Trophoblast cell (in vitro differentiated cells and primary cell): ENCODE data around the gene C3orf33.

ENCODE experiments used
- DNase-seq, 2 donors: peaks; one replicate each; pipeline ENCODE4 v3.0.0-alpha.2; 2016
- H2AFZ ChIP-seq: 2 replicates; pipeline ENCODE4 v1.6.1; 2013; ENCODE audit warnings: low read length, moderate library complexity, mild to moderate bottlenecking; ENCODE audit not compliant: insufficient read depth, poor library complexity
- H2AK5ac ChIP-seq: 2 replicates; pipeline ENCODE4 v1.6.1; 2013; ENCODE audit warnings: mild to moderate bottlenecking, low read length
- H2BK120ac ChIP-seq: 2 replicates; pipeline ENCODE4 v1.6.1; 2013; ENCODE audit warnings: low read length, mild to moderate bottlenecking, moderate library complexity; ENCODE audit not compliant: insufficient read depth, poor library complexity
- H2BK12ac ChIP-seq: 2 replicates; pipeline ENCODE4 v1.6.1; 2013; ENCODE audit warnings: mild to moderate bottlenecking, low read length, moderate library complexity
- H2BK5ac ChIP-seq: 2 replicates; pipeline ENCODE4 v1.6.1; 2013; ENCODE audit warnings: low read length, low read depth, moderate library complexity, mild to moderate bottlenecking; ENCODE audit not compliant: poor library complexity
- H3K14ac ChIP-seq: 2 replicates; pipeline ENCODE4 v1.6.1; 2013; ENCODE audit warnings: mild to moderate bottlenecking, low read length
- H3K18ac ChIP-seq: 2 replicates; pipeline ENCODE4 v1.6.1; 2013; ENCODE audit warnings: mild to moderate bottlenecking, low read length
- H3K23ac ChIP-seq: 2 replicates; pipeline ENCODE4 v1.6.1; 2013; ENCODE audit warnings: low read length
- H3K27ac ChIP-seq: 2 replicates; pipeline ENCODE4 v1.5.1; 2013; ENCODE audit warnings: low read depth, mild to moderate bottlenecking, inconsistent platforms, low read length, moderate library complexity
- H3K27me3 ChIP-seq: 2 replicates; pipeline ENCODE4 v1.6.1; 2013; ENCODE audit warnings: inconsistent platforms, mild to moderate bottlenecking, low read length, moderate library complexity; ENCODE audit not compliant: insufficient read depth
- H3K36me3 ChIP-seq, 2 experiments: 1 replicate in 1 of 2; 2 replicates in 1 of 2; pipeline ENCODE4 v1.6.1; 2013; ENCODE audit warnings: low read length in 2 of 2, mild to moderate bottlenecking in 2 of 2, moderate library complexity in 1 of 2; ENCODE audit not compliant: insufficient read depth in 2 of 2, control insufficient read depth in 1 of 2
- H3K4ac ChIP-seq: 2 replicates; pipeline ENCODE4 v1.6.1; 2013; ENCODE audit warnings: low read depth, mild to moderate bottlenecking, low read length, moderate library complexity
- H3K4me1 ChIP-seq, 2 experiments: 1 replicate in 1 of 2; 2 replicates in 1 of 2; pipeline ENCODE4 v1.6.1; 2013; ENCODE audit warnings: low read length in 2 of 2, mild to moderate bottlenecking in 2 of 2, moderate library complexity in 1 of 2; ENCODE audit not compliant: insufficient read depth in 2 of 2, control insufficient read depth in 1 of 2
- H3K4me2 ChIP-seq: 2 replicates; pipeline ENCODE4 v1.6.1; 2013; ENCODE audit warnings: inconsistent platforms, mild to moderate bottlenecking, low read length, moderate library complexity
- H3K4me3 ChIP-seq: 2 replicates; pipeline ENCODE4 v1.5.1; 2013; ENCODE audit warnings: mild to moderate bottlenecking, low read depth, low read length, inconsistent platforms
- H3K79me1 ChIP-seq: one replicate; pipeline ENCODE4 v1.6.1; 2013; ENCODE audit warnings: low read length
- H3K79me2 ChIP-seq: 2 replicates; pipeline ENCODE4 v1.6.1; 2013; ENCODE audit warnings: low read length, mild to moderate bottlenecking; ENCODE audit not compliant: control insufficient read depth, insufficient read depth, poor library complexity
- H3K9ac ChIP-seq: 2 replicates; pipeline ENCODE4 v1.6.1; 2013; ENCODE audit warnings: mild to moderate bottlenecking, low read length
- H3K9me3 ChIP-seq: 2 replicates; pipeline ENCODE4 v1.6.1; 2013; ENCODE audit warnings: low read depth, mild to moderate bottlenecking, control low read depth, inconsistent platforms, low read length; ENCODE audit not compliant: insufficient read depth
- H4K12ac ChIP-seq: 2 replicates; pipeline ENCODE4 v1.6.1; 2013; ENCODE audit warnings: low read depth, mild to moderate bottlenecking, low read length, moderate library complexity
- H4K8ac ChIP-seq: 2 replicates; pipeline ENCODE4 v1.6.1; 2013; ENCODE audit warnings: low read depth, mild to moderate bottlenecking, low read length, moderate library complexity
- H4K91ac ChIP-seq: one replicate; pipeline ENCODE4 v1.6.1; 2013; ENCODE audit warnings: low read depth, mild to moderate bottlenecking, low read length, moderate library complexity
- WGBS: extraction: QIAGEN DNeasy Blood & Tissue Kit; methylation state at CpG from one replicate; pipeline ENCODE4 v1.1.7; 2013; ENCODE audit warnings: missing lambda C conversion rate; ENCODE audit not compliant: insufficient read length, insufficient coverage; ENCODE audit errors: extremely low coverage; 5-methylcytosine and 5-hydroxymethylcytosine counted together

Gene C3orf33

DNA sequence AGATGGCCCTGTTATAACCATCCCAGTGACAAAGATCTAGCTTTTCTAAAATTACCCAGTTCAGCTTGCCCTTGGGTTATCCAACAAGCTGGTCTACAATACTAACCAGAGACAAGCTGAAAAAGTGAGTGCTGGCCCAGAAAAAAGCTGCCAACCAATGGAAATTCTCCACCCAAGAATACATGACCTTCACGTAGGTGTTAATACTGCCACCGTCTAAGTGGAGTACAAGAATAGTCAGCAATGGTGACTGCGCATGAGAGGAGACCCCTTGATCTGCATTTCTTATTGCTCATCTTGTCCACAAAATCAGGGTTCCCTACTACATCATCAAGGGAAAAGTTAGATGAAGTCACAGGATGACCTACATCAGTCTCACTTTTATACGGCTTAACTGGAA is 45.4 kb downstream of the C3orf33 start:
- Histone ChIP-seq H3K9ac (no peak overlapping the region), H3K79me2 (no peaks in the 10 kb centered on the region), H3K14ac (no peak overlapping the region), H3K4me3 (no peak overlapping the region), H3K27ac (no peak overlapping the region), H3K4ac (no peak overlapping the region), H4K91ac (no peak overlapping the region), H2BK12ac (no peak overlapping the region), H2AFZ (no peak overlapping the region), H2AK5ac (no peak overlapping the region), H3K4me2 (no peak overlapping the region), H4K12ac (no peak overlapping the region), H3K23ac (no peak overlapping the region), H2BK5ac (no peak overlapping the region), H2BK120ac (no peak overlapping the region), H3K79me1 (no peaks in the 10 kb centered on the region), H4K8ac (no peak overlapping the region), H3K4me1 (no peaks in the 10 kb centered on the region), H3K36me3 (no peaks in the 10 kb centered on the region), H3K18ac (no peak overlapping the region), H3K9me3 (no peaks in the 10 kb centered on the region), H3K27me3 (no peaks in the 10 kb centered on the region)
- no CpG with 5 or more reads among the region's 4 CpGs for whole genome bisulfite sequencing
- no peak for DNase-seq

DNA sequence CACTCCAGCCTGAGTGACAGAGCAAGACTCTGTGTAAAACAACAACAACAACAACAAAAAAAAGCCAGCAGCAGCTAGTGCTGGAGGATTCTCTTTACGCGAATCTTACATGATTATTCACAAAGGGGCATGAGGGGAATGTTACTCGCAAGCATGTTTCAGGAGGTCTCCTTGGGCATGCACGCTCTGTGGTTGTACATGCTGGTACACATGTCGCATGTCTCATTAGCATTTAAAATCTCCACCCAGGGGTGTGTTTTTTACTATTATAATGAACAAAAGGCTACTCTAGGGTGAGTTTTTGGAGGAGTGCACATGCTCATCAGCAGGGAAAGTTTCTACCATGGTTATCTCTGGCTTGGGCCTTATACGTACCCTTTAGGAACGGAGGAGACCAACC is 48.5 kb downstream of the C3orf33 start:
- Histone ChIP-seq H3K9ac (no peak overlapping the region), H3K23ac (no peak overlapping the region)

DNA sequence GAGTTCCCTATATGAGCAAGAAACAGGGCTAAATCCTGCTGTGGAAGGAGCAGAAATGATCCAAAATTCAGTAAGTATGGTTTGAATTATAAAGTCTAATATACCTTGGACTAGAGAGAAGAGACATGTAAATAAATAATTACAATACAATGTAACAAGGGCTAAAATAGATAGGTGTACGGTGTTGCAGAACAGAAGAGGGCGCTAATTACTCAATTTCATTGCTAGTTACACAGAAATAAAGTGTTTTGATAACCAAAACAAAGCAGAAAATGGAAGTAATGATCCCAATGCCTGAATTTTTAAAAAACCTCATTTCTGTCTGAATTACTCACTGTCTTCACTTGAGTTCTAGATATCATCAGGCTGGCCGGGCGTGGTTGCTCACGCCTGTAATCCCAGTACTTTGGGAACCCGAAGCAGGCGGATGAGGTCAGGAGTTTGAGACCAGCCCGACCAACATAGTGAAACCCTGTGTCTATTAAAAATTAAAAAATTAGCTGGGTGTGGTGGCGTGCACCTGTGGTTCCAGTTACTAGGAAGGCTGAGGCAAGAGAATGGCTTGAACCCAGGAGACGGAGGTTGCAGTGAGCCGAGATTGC is 52.9 kb downstream of the C3orf33 start:
- Histone ChIP-seq H4K8ac (no peak overlapping the region), H3K4me3 (no peak overlapping the region), H3K14ac (no peak overlapping the region), H2BK12ac (no peak overlapping the region), H3K9ac (no peak overlapping the region), H3K18ac (no peak overlapping the region), H3K36me3 (no peaks in the 10 kb centered on the region), H3K79me1 (no peaks in the 10 kb centered on the region), H3K79me2 (no peaks in the 10 kb centered on the region), H3K27me3 (no peaks in the 10 kb centered on the region), H3K27ac (no peak overlapping the region), H2BK5ac (no peak overlapping the region), H2BK120ac (no peak overlapping the region), H4K91ac (no peak overlapping the region), H2AK5ac (no peak overlapping the region), H3K9me3 (no peaks in the 10 kb centered on the region), H3K4me2 (no peak overlapping the region), H3K4ac (no peak overlapping the region), H4K12ac (no peak overlapping the region), H2AFZ (no peak overlapping the region), H3K4me1 (peaks cover 0 to 3% of the 10 kb centered on the region in 2 experiments), H3K23ac (no peak overlapping the region)
- peak in 1 of 2 donors; percentile 47 for DNase-seq
- WGBS = no CpG with 5 or more reads among the region's 11 CpGs

More for the DNA sequence above, 48.5 kb downstream of the C3orf33 start:
- H3K4me2 ChIP-seq = no peak overlapping the region
- H3K9me3 ChIP-seq = no peaks in the 10 kb centered on the region
- no peak overlapping the region for H3K14ac ChIP-seq
- H3K79me2 ChIP-seq = no peaks in the 10 kb centered on the region
- H3K18ac ChIP-seq = no peak overlapping the region
- WGBS = no CpG with 5 or more reads among the region's 7 CpGs
- H2BK5ac ChIP-seq = no peak overlapping the region
- no peak overlapping the region for H2BK12ac ChIP-seq
- no peaks in the 10 kb centered on the region for H3K36me3 ChIP-seq
- H4K8ac ChIP-seq = no peak overlapping the region
- no peak overlapping the region for H3K4me3 ChIP-seq
- DNase-seq = no peak
- no peak overlapping the region for H4K91ac ChIP-seq
- no peak overlapping the region for H4K12ac ChIP-seq
- H3K79me1 ChIP-seq = no peaks in the 10 kb centered on the region
- no peaks in the 10 kb centered on the region for H3K27me3 ChIP-seq
- H2AFZ ChIP-seq = no peak overlapping the region
- no peak overlapping the region for H2BK120ac ChIP-seq
- H2AK5ac ChIP-seq = no peak overlapping the region
- no peak overlapping the region for H3K4ac ChIP-seq
- no peak overlapping the region for H3K27ac ChIP-seq
- H3K4me1 ChIP-seq = no peaks in the 10 kb centered on the region

DNA sequence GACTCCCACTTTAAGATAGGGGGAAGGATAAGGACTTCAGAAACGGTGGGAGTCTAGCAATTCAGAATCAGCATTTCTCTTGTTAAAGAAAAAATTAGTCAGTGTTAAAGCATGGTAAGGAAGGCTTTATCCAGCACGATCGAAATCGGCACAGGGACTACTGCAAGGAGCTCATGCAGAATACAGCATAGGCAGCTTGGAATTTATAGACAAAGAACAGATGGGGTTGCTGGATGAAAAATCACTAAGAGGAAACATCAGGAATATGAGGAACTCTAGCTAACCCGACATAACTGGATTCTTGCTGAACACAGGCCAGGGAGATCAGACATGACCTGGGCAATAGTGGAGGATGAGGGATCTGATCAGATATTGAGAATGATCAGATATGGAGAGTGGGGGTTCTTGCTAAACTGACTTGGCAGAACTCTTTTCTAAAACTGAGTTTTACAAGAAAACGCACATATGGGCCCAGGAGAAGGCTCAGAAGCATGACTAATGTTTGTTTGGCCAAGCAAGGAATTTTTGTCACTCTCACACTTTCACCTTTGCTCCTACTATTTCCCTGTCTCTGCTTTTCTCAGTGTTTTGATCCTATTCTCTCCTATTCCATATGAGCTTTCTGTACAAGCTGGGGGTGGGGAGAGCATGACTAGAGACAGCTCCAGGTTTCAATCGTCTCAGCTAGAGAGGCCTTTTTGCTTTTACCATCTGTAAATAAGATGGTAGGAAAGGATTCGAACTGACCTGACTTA is 57.3 kb downstream of the C3orf33 start:
- Histone ChIP-seq H2AK5ac (no peak overlapping the region), H2BK12ac (no peak overlapping the region), H2AFZ (no peak overlapping the region), H4K8ac (no peak overlapping the region), H3K79me2 (no peaks in the 10 kb centered on the region), H3K36me3 (no peaks in the 10 kb centered on the region), H4K12ac (no peak overlapping the region), H3K27ac (no peak overlapping the region), H4K91ac (no peak overlapping the region), H3K9me3 (no peaks in the 10 kb centered on the region), H3K4me3 (no peak overlapping the region), H3K4me1 (peaks cover 0 to 6% of the 10 kb centered on the region in 2 experiments), H2BK5ac (no peak overlapping the region), H3K23ac (no peak overlapping the region), H3K79me1 (no peaks in the 10 kb centered on the region), H3K9ac (no peak overlapping the region), H3K4me2 (no peak overlapping the region), H3K14ac (no peak overlapping the region), H3K4ac (no peak overlapping the region), H3K18ac (no peak overlapping the region), H3K27me3 (no peaks in the 10 kb centered on the region), H2BK120ac (no peak overlapping the region)
- peak; percentile 5 to 51 for DNase-seq
- no CpG with 5 or more reads among the region's 8 CpGs for WGBS
